NCI-H1930 (cell line): ENCODE data around the gene FUBP3.

Experiments used
- DNase-seq, 2 experiments: peaks; one replicate each; lab custom pipeline; 2025; lab: John Stamatoyannopoulos, UW

FUBP3 gene

DNA sequence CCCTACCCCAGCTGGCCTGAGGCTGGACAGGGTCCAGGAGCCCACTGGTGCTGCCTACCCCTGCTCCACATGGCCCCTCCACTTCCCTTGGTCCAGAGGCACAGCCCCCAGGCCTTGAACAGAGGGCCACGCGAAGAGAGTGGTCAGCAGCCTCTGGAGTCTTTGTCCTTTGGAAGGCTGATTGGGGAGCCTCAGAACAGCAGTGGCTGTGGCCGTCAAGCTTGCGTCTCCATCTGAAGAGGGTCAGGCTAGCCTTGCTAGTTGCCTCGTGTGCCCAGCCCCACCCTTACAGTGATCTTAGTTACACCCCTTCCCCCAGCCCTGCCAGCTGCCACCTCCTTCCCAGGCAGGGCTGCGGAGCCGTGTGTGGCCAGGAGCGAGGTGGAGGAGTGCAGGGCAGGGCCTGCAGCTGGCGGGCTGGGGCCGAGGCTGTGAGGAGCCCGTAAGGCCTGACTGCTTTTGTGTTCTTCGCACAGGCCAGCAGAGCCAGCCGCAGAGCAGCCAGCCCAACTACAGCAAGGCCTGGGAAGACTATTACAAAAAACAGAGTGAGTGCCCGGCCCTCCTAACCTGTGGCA, 54.9 kb downstream of the FUBP3 start:
- DNase-seq, result no peak

DNA sequence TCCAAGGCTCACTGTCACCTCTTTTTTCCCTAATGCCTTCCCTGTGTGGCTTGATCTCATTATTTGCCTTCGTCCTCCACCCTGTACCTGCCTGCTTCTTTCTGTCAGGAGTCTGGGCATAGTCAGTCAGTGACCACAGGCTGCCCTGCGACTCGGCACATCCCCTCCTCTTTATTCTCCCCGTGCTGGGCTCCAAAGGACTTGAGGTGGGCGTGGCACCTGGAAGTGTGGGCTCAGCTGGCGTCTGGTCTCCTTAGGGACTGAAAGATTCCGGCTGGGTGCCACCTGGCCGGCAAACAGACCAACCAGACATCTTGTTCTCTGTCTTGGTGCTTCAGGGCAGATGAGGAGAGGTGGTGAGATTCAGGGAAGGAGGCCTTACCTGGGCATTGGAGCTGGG, 55.4 kb downstream of the FUBP3 start:
- no peak for DNase-seq

GRCh38 chr9:130635306-130635705, 55.9 kb downstream of the FUBP3 start:
- DNase-seq, result no peak

- DNase-seq, result no peak
Observed at GRCh38 chr9:130635721-130636647, 56.6 kb downstream of the FUBP3 start.

DNA sequence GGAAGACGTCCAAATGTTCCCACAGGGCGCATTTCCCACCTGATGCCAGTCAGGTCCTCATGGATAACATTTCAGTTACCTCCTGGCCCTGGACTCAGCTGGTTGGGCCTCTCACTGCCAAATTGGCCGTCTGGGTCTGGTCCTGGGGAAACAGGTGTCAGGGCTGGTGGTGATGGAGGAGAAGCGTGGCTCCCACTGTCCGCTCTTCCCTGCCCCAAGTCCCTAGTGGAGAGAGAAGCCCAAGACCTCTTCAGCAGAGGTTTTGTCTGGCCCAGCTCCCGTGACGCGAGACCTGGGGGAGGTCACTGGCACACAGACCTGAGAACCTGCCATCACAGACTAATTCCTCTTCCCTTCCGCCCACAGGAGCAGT, 57.3 kb downstream of the FUBP3 start:
- DNase-seq, result no peak

GRCh38 chr9:130638284-130639123, 59.1 kb downstream of the FUBP3 start:
- no peak for DNase-seq

- no peak for DNase-seq
Observed at GRCh38 chr9:130639124-130639765, 59.9 kb downstream of the FUBP3 start.

GRCh38 chr9:130639866-130640555, 60.6 kb downstream of the FUBP3 start:
- DNase-seq, result no peak

DNA sequence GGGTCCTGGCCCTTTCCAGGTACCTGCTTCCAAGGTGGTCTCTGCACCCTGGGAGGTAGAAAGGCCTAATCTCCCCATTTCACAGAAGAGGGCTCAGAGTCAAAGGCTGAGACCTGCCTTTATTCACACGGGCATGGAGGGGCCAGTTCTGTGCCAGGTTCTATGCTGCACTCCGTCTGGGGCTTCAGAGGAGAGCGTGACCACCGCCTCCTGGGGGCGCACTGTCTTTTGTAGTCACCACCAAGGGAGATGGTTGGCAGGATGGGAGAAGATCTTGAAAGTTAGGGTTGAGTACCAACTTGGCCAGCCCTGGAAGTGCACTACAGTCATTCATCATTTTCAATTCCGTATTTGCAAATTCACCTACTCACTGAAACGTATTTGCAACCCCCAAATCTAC, 61.3 kb downstream of the FUBP3 start:
- DNase-seq, result no peak

GRCh38 chr9:130642926-130643325, 63.5 kb downstream of the FUBP3 start:
- no peak for DNase-seq

GRCh38 chr9:130651221-130651620, 71.8 kb downstream of the FUBP3 start:
- DNase-seq, result no peak

DNA sequence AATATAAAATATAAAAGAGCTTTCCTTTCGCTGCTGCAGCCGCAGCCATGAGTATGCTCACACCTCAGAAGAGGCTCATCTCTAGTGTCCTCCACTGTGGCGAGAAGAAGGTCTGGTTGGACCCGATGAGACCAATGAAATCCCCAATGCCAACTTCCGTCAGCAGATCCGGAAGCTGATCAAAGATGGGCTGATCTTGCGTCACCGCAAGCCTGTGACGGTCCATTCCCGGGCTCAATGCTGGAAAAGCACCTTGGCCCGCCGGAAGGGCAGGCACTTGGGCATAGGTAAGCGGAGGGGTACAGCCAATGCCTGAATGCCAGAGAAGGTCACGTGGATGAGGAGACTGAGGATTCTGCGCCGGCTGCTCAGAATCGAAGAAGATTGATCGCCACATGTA, 72.4 kb downstream of the FUBP3 start:
- DNase-seq, result no peak

GRCh38 chr9:130654879-130655278, 75.5 kb downstream of the FUBP3 start:
- no peak for DNase-seq

- DNase-seq, result no peak
Observed at GRCh38 chr9:130658893-130659698, 79.7 kb downstream of the FUBP3 start.

- DNase-seq, result no peak
Observed at GRCh38 chr9:130659699-130660248, 80.4 kb downstream of the FUBP3 start.

DNA sequence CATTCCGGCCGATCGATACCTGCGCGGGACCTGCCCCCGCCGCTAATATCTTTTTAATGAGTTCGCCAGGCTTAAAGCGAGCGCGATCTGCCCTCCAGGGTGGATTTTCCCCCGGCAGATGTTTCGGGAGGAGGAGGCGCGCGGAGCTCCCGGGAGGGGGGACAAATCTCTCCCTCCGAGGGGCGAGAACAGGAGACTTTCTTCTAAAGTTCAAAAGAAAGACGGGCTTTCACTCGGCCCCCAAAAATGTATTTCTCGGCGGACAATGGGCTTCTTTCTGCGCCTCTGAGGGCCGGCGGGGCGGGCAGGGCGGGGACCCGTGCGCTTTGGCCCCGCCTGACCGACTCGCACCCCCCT, 80.9 kb downstream of the FUBP3 start:
- DNase-seq, result no peak

GRCh38 chr9:130660683-130661450, 81.5 kb downstream of the FUBP3 start:
- no peak for DNase-seq

DNA sequence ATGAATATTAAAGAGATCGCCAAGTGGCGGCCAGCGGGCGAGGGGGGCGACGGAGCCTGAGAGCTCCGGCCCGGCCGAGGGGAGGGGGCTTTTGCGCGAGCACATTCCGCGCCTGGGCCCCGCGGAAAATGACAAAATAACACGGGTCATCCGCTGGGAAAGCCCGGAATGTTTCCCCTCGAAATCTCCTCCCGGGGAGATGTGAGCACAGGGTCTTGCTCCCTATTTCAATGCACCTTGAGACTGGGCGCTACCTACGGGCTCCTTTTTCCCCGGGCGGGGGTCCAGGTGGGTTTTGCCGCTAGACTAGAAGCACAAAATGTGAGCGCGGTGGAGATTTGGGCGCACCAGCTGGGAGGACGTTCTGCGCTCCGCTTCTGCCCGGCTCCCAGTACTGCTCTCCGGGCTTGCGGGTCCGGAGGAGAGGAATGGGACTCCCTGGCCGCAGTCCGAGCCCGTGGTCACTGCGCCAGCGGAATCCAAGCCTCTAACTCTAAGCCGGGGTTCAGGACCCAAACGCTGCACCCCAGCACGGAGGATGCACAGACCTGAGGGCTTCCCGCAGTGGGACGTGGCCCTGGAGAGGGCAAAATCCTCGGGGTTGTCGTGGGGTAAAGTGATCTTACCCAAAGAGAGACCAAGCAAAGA, 82.2 kb downstream of the FUBP3 start:
- DNase-seq, result no peak
